GM12875 (cell line): ENCODE results near the gene SERPINB1.

ENCODE experiments used
- H3K4me3 ChIP-seq: one replicate; pipeline ENCODE4 v1.5.1; 2011; ENCODE audit warnings: low read depth, low read length, control low read depth
- TF ChIP-seq, protein P1 (sequence below): IDR thresholded peaks from 2 replicates; pipeline ENCODE4 v1.5.1; 2011; ENCODE audit warnings: low read depth, mild to moderate bottlenecking, control low read depth, inconsistent platforms, low read length, moderate library complexity, borderline replicate concordance; ENCODE audit not compliant: insufficient read depth

Gene SERPINB1

DNA sequence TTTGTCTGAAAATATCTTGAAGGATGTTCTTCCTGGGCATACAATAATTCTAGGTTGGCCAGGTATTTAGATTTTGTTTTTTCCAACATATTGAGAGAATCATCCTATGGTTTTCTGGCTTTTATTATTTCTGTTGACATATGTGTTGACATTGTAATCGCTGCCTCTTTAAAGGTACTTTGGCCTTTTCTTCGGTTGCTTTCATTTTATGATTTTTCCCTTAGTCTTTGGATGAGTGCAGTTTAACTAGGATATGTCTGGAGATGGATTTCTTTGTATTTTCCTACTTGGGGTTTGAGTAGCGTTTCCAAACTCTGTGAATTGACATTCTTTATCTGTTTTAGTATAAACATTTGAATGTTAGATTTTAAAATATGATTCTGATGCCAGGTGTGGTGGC lies 11.5 kb downstream of the SERPINB1 start:
- no peak overlapping the region for H3K4me3 ChIP-seq

DNA sequence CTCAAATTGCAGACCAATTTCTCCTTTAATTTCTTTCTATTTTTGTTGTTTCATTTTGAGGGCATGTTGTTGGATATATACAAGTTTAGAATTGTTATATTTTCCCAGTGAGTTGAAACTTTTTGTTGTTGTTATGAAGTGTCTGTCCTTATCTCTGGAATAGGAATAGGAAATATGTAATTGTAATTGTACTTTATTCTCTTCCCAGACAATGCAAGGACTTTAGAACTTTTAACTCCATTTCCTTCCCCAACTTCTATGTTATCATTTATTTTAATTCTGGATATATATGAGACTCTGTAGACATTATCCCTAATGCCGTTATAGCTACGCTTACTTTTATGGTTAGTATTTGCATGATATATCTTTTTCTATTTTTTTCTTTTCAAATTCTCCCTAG lies 12.4 kb downstream of the SERPINB1 start:
- no peak overlapping the region for H3K4me3 ChIP-seq
- TF ChIP-seq, protein P1, sequence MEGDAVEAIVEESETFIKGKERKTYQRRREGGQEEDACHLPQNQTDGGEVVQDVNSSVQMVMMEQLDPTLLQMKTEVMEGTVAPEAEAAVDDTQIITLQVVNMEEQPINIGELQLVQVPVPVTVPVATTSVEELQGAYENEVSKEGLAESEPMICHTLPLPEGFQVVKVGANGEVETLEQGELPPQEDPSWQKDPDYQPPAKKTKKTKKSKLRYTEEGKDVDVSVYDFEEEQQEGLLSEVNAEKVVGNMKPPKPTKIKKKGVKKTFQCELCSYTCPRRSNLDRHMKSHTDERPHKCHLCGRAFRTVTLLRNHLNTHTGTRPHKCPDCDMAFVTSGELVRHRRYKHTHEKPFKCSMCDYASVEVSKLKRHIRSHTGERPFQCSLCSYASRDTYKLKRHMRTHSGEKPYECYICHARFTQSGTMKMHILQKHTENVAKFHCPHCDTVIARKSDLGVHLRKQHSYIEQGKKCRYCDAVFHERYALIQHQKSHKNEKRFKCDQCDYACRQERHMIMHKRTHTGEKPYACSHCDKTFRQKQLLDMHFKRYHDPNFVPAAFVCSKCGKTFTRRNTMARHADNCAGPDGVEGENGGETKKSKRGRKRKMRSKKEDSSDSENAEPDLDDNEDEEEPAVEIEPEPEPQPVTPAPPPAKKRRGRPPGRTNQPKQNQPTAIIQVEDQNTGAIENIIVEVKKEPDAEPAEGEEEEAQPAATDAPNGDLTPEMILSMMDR: no peak

More for the DNA sequence above, 11.5 kb downstream of the SERPINB1 start:
- TF ChIP-seq, protein P1: no peak

DNA sequence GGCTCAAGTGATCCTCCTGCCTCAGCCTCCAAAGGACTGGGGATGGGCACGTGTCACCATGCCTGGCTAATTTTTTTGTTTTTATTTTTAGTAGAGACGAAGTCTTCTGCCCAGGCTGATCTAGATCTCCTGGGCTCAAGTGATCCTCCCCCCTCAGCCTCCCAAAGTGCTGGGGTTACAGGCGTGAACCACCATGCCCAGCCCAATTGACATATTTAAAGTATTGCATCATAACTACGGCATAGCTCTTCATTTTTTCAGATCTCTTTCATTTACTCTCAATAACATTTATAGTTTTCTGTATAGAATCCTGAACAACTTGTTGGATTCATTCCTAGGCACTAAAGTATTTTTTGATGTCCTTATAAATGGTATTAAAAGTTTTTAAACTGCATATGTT lies 13.0 kb downstream of the SERPINB1 start:
- TF ChIP-seq, protein P1: no peak
- no peak overlapping the region for H3K4me3 ChIP-seq

DNA sequence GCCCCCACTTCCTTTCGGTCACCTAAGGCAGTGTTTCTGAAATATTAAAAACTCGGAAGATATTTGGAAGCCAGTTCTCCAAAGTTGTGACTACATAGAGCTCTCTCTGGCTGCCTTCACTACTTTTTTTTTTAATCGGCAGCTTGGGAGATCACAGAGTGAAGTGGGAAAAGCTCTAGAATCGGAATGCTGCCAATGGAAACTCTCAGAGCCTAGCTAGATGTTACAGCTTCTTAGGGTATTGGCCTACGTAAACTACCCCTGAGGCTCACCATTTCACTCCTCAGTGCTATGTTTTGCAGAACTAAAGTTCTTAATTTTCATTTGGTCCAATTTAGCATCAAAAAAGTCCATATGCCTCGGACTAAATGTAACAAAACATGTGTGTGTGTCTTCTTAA lies 14.5 kb downstream of the SERPINB1 start:
- H3K4me3 ChIP-seq: no peak overlapping the region
- TF ChIP-seq, protein P1: no peak

DNA sequence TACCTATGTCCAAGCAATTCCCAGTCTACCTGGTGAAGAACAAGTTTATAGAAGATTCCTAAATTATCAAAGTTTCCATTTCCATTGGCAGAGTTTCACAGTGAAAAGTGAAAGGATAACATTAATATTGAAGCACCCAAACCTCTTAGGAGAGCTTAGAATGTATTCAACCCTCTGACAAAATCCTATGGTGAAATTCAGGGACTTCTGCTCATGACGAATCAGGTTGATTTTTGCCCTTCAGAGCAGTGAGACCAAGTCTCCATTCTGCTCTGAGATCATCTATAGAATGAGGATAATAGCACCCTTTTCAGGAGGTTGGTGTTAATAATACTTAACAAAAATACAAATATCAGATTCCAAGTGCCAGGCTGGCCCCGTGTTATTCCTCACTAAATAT lies 15.5 kb downstream of the SERPINB1 start:
- TF ChIP-seq, protein P1: no peak
- no peak overlapping the region for H3K4me3 ChIP-seq

DNA sequence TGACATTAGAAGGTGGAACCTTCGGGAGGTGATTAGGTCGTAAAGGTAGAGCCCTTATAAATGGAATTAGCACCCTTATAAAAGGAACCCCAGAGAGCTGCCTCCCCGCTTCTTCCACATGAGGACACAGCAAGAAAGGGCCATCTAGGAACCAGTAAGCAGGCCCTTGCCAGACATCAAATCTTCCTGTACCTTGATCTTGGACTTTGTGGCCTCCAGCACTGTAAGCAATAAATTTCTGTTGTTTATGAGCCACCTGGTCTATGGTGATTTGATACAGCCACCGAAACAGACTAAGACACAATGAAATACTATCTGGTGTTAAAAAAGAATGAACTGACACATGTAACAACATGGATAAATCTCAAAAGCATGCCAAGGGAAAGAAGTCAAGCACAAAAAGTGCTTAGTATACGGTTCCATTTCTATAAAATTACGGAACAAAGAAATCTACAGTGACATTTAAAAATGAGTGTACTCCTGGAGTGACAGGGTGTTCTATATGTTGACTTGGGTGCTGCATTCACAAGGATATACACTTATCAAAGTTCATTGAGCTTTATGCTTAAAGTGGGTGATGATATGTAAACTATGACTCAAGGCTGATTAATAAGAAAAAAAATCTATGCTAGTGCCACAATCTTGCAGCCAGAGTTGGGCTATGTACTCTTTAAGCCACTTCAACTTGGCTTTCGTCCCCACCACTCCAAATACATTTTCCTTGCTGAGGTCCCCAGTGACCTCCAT lies 18.4 kb downstream of the SERPINB1 start:
- no peak overlapping the region for H3K4me3 ChIP-seq
- TF ChIP-seq, protein P1: no peak

DNA sequence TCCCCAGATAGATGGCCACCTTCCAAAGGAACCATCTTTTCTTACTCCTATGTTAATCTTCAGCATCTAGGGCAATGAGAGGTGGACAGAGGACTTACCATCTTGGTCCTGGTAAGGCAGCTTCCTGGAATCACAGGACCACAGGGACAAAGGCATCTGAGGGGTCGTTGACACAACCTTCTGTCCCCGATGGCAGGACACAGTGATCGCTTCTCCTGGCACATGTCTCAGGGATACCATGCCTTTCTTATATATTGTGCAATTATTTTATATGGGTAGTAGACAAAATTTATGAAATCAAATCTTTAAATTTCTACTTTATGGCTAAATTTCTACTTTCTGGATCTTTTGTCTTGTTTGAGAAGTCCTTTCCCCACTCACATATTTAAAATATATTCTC lies 20.1 kb downstream of the SERPINB1 start:
- no peak overlapping the region for H3K4me3 ChIP-seq
- TF ChIP-seq, protein P1: no peak
